ENCODE data around the gene SLC38A6.
"Not testable (repeated sequence)": the region's sequence is repeated elsewhere in the genome, so short reads cannot be mapped to it uniquely, and the experiment has no call there.

Gene SLC38A6

DNA sequence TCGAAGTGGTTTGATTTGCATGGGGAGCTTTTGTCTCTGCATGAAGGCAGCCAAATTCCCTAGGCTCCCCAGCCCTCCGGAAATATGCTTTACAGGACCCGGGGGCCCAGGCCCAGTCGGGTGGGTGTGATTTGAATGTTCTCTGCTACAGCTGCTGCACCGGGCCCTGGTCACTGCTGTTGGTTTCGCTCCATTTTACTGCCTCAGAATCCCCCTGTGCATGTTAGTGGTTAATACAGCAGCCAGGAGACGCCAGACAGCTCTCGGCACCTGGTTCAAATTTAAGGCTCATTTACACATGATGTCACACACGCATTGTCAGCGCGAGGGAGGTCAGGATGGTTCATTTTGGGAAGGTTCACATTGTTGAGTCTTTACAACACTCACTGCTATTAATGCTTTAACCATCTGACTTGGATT, 99.6 kb downstream of the SLC38A6 start:
- no peak for DNase-seq
- Mint-ChIP-seq H3K4me3 (no peak overlapping the region), H3K9me3 (no peaks in the 10 kb centered on the region), H3K36me3 (ENCODE audit: insufficient read depth) (no peaks in the 10 kb centered on the region), H3K27me3 (no peaks in the 10 kb centered on the region), H3K4me1 (ENCODE audit: low read depth in 2 of 2) (no peaks in the 10 kb centered on the region), H3K27ac (no peak overlapping the region)
- no peak for ATAC-seq (replicated peaks)

DNA sequence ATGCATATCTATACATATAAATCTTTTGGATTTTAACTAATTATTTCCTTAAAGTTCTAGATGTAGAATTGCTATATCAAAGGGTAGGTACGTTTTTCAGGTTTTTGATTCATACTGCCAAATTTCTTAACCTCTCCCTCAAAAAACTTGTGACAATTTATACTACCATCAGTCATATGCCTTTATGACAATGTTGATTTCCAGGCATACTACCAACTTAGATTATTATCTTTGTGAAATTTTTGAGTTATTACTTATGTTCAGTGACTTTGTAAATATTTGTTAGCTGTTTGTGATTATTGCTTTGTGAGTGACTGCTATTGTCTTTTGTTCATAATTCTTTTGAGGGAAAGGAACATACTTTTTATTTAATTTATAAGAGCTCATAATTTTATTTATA, 107.0 kb downstream of the SLC38A6 start:
- H3K9me3 Mint-ChIP-seq = no peaks in the 10 kb centered on the region
- no peak overlapping the region for H3K4me3 Mint-ChIP-seq

DNA sequence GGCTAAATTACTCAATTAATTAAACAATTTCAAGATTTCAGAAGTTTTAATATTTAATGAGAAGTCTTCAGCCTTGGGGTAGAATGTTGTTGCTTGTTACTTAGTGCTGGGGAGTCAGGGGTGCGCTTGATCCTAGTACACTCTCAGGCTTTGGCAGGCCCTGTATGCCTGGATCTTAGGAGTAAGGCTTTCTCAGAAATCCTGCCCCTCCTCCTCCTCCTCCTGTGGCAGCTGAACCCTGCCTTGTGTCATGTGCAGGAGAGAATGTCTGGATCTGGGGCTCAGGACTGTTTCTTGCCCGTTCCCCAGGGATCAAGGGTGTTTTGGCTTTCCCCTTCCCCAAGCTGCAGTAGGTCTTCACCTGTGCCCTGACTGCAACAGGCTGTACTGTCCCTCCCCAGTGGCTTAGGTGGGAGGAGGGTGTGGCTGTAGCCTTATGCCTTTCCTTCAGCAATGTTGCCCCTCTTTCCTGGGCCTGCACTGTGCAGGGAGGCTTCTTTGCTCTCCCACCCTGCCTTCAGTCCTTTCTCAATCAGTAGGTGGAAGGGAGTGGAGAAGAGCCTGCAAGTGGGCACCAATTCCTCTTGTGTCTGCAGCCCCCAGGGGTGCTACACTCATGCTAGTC, 108.2 kb downstream of the SLC38A6 start:
- no peaks in the 10 kb centered on the region for H3K36me3 Mint-ChIP-seq (ENCODE audit: insufficient read depth)
- no peak overlapping the region for H3K4me3 Mint-ChIP-seq
- no peaks in the 10 kb centered on the region for H3K27me3 Mint-ChIP-seq
- H3K9me3 Mint-ChIP-seq = no peaks in the 10 kb centered on the region
- no peak for ATAC-seq (replicated peaks)
- no peak for DNase-seq
- H3K27ac Mint-ChIP-seq = no peak overlapping the region
- H3K4me1 Mint-ChIP-seq (ENCODE audit: low read depth in 2 of 2) = no peaks in the 10 kb centered on the region

More for the DNA sequence above, 107.0 kb downstream of the SLC38A6 start:
- Mint-ChIP-seq H3K27ac (no peak overlapping the region), H3K36me3 (ENCODE audit: insufficient read depth) (no peaks in the 10 kb centered on the region), H3K27me3 (no peaks in the 10 kb centered on the region), H3K4me1 (ENCODE audit: low read depth in 2 of 2) (no peaks in the 10 kb centered on the region)
- DNase-seq (no peak), ATAC-seq (replicated peaks) (no peak)

DNA sequence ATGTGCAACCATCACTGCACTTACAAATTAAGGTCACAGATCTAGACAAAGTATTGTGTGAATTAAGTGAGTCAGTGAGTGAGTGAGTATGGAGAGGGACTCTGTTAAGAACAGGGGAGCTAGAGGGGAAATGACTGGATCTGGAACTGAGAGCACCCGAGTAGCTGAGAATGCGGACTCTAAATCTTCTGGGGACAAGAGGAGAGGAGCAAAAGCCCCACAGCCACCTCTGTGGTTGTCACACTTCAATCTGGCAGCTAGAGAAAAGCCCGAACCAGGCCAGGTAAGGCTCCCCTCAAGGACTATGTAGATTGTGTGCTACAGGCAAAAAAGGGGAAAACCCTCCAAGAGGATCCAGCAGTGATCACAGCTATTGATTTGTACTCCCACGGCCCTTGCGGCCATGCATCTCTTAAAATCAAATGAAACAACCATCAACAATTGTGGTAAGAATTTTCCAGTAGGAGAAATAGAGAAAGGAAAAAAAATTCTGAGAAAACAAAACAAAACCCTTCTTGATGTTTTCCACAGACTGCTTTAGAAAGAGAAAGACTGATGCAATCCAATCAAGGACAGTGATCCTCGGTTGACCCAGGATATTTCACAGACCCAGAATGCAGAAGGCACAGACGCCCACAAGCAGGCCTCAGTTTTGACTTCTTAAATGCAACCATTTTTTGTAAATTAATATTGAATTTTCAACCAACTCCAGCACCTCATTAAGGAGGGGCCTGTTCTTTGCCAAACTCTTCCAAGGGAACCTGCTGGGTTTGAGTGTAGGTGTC, 109.6 kb downstream of the SLC38A6 start:
- H3K4me3 Mint-ChIP-seq = no peak overlapping the region
- H3K27me3 Mint-ChIP-seq = no peaks in the 10 kb centered on the region
- H3K9me3 Mint-ChIP-seq = no peaks in the 10 kb centered on the region
- DNase-seq = no peak
- no peak for ATAC-seq (replicated peaks)
- H3K36me3 Mint-ChIP-seq (ENCODE audit: insufficient read depth) = no peaks in the 10 kb centered on the region
- no peaks in the 10 kb centered on the region for H3K4me1 Mint-ChIP-seq (ENCODE audit: low read depth in 2 of 2)
- H3K27ac Mint-ChIP-seq = no peak overlapping the region

DNA sequence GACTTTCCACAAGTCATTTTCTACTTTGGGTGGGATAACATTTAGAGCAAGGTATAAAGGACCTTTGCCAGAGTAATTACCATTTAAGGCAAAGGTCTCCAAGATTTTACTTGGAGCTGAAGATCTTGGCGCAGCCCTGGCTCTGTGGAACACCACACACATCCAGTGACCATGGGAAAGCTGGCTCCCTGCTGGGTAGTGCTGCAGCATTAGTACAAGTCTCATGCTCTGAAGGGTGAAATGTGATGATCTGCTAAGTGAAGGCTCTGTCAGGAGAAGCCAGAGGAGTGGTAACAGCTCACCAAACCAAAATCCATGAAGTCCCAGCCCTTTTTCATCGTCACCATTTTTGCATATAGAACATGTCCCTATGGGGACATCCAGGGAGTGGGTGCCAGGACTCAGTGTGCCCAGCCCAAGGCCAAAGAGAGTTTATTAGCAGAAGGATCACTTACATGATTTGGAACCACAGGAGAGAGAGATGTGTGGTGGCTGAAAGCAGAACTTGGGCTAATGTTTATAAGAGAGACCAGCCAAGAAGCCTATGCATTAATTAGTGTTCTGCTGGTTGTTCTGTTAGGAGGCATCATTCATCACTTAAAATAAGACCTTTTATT, 110.7 kb downstream of the SLC38A6 start:
- DNase-seq (no peak), ATAC-seq (replicated peaks) (no peak)
- H3K27ac Mint-ChIP-seq = no peak overlapping the region
- H3K36me3 Mint-ChIP-seq (ENCODE audit: insufficient read depth) = no peaks in the 10 kb centered on the region
- H3K4me3 Mint-ChIP-seq = no peak overlapping the region
- no peaks in the 10 kb centered on the region for H3K27me3 Mint-ChIP-seq
- H3K4me1 Mint-ChIP-seq (ENCODE audit: low read depth in 2 of 2) = no peaks in the 10 kb centered on the region
- H3K9me3 Mint-ChIP-seq = no peaks in the 10 kb centered on the region

DNA sequence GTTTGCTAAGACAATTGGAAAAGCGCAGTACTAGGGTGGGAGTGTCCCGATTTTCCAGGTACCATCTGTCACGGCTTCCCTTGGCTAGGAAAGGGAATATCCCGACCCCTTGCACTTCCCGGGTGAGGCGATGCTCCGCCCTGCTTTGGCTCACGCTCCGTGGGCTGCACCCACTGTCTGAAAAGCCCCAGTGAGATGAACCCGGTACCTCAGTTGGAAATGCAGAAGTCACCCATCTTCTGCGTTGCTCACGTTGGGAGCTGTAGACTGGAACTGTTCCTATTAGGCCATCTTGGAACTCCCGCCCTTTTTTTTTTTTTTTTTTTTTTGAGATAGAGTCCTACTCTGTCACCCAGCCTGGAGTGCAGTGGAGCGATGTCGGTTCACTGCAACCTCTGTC, 117.1 kb downstream of the SLC38A6 start:
- not testable (repeated sequence) for H3K27me3 Mint-ChIP-seq; H3K36me3 Mint-ChIP-seq (ENCODE audit: insufficient read depth); ATAC-seq (replicated peaks); H3K4me3 Mint-ChIP-seq; H3K9me3 Mint-ChIP-seq; DNase-seq; H3K27ac Mint-ChIP-seq; H3K4me1 Mint-ChIP-seq (ENCODE audit: low read depth in 2 of 2)

DNA sequence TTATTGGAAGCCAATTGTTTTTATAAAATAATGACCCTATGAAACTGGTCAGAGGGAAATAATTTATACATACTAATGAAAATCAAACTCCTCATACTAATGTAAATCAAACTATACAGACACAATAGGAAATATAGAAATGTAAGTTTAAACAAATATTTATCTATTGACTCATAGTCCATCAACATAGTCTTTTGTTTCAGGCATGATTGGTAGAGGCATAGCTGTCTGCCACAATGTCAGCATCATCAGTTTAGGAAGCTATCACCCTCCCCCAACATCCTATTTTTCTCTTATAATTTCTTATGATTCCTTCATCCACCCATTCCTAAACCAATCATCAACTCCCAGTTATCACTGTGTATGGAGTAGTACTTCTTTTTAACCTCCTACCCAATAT, 117.7 kb downstream of the SLC38A6 start:
- Mint-ChIP-seq H3K27me3 (no peaks in the 10 kb centered on the region), H3K4me3 (no peak overlapping the region), H3K27ac (no peak overlapping the region), H3K4me1 (ENCODE audit: low read depth in 2 of 2) (no peaks in the 10 kb centered on the region), H3K36me3 (ENCODE audit: insufficient read depth) (no peaks in the 10 kb centered on the region), H3K9me3 (no peaks in the 10 kb centered on the region)
- DNase-seq = no peak
- no peak for ATAC-seq (replicated peaks)

DNA sequence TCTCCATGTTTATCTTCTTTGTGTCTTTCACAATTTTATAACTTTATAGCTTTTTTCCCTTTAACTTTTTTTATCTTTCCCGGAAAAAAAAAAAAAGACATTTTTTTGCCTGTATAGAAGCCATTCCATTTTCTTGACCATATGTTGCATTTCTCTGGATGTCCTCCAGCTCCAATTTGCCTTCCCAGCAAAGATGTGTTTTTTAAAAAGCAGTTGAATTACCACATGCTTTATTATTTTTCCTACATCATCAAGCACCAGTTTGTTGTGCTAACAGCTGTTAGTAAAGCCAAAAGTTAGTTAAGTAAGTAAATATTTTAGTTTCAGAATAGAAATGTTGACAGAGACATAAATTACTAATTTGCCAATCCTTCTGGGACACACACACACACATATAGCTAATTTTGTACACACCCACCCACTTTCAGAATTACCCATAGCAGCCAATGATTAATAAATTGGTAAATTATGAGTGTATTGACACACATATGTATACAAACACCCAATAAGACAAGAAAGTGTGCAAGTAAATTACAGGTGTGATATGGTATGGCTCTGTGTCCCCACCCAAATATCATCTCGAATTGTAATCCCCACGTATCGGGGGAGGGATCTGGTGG, 118.3 kb downstream of the SLC38A6 start:
- no peaks in the 10 kb centered on the region for H3K27me3 Mint-ChIP-seq
- no peak overlapping the region for H3K4me3 Mint-ChIP-seq
- H3K27ac Mint-ChIP-seq = no peak overlapping the region
- no peak for ATAC-seq (replicated peaks)
- no peaks in the 10 kb centered on the region for H3K9me3 Mint-ChIP-seq
- no peaks in the 10 kb centered on the region for H3K36me3 Mint-ChIP-seq (ENCODE audit: insufficient read depth)
- DNase-seq = no peak
- H3K4me1 Mint-ChIP-seq (ENCODE audit: low read depth in 2 of 2) = no peaks in the 10 kb centered on the region

DNA sequence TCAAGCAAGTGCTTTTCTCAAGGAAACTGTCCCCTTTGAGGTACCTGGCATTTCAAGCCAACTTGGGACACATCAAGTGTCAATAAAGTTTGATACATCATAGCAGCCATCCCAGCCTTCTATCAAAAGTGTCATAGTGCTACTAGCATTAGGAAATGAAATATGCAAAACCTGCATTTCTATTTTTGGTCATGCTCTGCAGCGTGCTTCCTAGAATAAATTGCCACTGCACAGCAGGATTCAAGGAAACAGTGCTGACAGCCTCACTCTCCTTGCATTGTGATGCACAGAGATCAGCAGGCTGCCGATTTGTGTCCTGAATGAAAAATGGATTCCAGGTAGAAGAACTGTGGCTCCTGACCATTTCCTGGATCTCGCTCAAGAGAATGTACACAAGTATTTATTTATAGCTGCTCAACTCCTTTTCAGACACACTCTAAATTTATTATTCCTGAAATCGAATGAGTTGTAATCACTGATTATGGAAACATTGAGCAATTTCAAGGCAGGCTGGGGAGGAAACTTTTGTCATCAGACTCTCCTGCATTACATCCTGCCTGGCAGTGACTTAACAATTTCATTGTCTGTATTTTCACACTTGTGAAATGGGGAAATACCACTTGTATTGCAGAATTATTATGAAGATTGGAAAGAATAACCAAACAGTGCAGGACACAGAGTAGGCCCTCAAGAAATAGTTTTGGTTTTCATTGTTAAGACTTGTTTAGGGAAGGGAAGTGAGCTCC, 120.9 kb downstream of the SLC38A6 start:
- no peak for DNase-seq
- Mint-ChIP-seq H3K36me3 (ENCODE audit: insufficient read depth) (peaks cover 3% of the 10 kb centered on the region), H3K9me3 (peaks cover 0 to 6% of the 10 kb centered on the region in 2 donors), H3K4me3 (no peak overlapping the region), H3K27me3 (no peaks in the 10 kb centered on the region), H3K4me1 (ENCODE audit: low read depth in 2 of 2) (no peaks in the 10 kb centered on the region), H3K27ac (no peak overlapping the region)
- ATAC-seq (replicated peaks) = no peak
